ENCODE data around the gene PNPLA2.

The PNPLA2 gene

DNA sequence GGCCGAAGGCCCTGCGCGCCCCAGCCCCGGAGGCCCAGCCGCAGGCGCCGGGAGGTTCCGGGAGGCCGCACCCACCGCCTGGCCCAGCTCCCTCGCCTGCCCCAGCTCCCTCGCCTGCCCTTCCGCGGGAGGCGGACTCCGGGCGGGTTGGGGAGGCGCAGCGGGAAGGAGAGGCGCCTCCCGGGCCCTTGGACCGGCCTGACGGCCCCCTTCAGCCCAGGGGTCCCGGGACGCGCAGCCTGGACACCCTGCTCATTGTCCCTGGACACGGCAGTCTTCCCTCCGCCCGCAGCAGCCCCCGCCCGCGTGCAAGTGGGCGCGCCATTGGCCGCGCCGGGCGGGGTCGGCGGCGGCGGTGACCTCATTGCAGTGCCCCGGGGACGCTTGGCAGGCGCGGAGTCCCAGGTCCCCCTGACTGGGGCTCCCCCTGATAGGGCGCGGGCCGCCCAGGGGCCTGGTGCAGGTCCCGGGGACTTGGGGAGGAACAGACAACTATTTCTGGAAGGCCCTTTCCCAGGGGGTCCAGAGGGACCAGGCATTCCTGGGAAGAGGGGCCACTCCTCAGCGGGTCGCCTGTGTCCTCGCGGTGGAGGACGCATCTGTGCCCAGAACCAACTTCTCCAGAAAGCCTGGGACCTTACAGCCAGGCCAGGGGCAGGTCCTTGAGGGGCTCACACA lies 14.5 kb downstream of the PNPLA2 start:
- DNase-seq (ENCODE audit: extremely low read depth, low read depth), result no peak
- TF ChIP-seq, protein P1, sequence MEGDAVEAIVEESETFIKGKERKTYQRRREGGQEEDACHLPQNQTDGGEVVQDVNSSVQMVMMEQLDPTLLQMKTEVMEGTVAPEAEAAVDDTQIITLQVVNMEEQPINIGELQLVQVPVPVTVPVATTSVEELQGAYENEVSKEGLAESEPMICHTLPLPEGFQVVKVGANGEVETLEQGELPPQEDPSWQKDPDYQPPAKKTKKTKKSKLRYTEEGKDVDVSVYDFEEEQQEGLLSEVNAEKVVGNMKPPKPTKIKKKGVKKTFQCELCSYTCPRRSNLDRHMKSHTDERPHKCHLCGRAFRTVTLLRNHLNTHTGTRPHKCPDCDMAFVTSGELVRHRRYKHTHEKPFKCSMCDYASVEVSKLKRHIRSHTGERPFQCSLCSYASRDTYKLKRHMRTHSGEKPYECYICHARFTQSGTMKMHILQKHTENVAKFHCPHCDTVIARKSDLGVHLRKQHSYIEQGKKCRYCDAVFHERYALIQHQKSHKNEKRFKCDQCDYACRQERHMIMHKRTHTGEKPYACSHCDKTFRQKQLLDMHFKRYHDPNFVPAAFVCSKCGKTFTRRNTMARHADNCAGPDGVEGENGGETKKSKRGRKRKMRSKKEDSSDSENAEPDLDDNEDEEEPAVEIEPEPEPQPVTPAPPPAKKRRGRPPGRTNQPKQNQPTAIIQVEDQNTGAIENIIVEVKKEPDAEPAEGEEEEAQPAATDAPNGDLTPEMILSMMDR (IDR thresholded peaks at IDR 0.05; ENCODE audit: low read depth, low read length), result no peak

DNA sequence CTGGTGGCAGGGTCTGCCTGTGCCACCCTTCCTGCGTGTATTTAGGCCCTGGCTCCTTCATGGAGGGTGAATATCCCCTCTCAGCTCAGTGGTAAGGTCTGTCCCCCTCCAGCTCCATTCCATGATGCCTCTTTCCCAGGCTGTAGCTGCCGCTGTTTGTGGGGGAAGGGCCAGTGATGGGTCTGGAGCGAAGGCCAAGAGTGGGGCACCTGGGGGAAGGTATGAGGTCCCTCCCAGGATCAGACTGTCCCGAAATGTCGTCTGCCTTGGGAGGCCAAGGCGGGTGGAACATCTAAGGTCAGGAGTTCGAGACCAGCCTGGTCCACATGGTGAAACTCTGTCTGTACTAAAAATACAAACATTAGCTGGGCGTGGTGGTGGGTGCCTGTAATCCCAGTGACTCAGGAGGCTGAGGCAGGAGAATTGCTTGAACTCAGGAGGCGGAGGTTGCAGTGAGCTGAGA lies 15.2 kb downstream of the PNPLA2 start:
- TF ChIP-seq, protein P1 (IDR thresholded peaks at IDR 0.05; ENCODE audit: low read depth, low read length), result no peak
- no peak for DNase-seq (ENCODE audit: extremely low read depth, low read depth)

DNA sequence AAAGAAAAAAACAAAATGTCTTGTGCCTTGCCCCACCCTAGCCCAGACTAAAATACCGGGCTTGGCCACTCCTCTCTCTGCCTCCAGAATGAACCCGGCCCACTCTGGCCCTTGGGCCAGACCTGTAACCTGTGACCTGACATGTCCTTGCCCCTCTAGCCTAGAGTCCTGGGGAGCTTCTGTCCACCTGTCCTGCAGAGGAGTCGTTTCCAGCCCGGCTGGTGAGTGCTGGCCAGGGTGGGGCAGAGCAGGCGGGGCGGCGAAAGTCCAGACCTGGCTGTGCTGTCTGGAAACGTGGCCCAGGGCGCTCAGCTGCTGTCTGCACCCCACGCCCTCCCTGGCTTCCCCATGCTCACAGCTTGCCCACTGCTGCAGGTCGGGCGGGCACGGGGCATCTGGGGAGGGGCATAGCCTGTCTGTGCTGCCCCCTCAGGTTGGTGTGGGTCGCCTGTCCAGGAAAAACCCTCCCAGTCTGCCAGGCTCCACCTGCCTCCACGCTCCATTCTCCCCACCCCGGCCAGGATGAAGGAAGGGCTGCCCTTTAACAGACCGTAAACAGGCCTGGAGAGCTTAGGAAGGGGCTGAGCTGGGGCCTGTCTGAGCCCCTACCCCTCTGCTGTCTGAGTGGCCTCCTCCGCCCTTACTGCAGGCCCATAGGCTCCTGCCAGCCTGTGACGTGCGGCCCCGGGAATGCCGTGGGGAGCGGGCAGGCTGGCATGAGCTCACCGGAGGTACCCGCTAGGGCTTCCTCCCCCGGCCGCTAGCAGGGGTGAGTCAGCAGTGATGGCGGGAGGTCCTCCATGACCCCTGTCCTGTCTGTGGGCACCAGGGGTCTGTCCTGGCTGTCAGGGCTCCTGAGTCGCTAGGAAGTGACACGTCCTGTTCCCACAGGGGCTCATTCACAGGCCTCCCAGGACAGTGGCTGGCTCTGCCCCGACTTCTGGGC lies 15.9 kb downstream of the PNPLA2 start:
- peak; percentile 34 for DNase-seq (ENCODE audit: extremely low read depth, low read depth)
- TF ChIP-seq, protein P1 (IDR thresholded peaks at IDR 0.05; ENCODE audit: low read depth, low read length), result no peak

DNA sequence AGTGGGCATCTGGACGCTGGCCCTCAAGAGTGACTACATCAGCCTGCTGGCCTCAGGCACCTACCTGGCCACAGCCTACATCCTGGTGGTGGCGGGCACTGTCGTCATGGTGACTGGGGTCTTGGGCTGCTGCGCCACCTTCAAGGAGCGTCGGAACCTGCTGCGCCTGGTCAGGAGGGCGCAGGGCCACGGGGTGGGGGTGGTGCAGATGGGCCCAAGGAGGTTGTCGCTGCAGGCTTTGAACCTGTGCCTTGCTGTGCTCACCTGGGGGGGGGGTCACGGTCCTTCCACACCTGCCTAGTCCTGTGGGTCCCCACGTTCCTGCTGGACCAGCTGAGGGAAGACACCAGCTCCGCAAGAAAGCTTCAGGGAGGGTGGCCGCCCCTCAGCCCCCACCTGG lies 17.6 kb downstream of the PNPLA2 start:
- TF ChIP-seq, protein P1 (IDR thresholded peaks at IDR 0.05; ENCODE audit: low read depth, low read length), result no peak
- DNase-seq (ENCODE audit: extremely low read depth, low read depth), result no peak

DNA sequence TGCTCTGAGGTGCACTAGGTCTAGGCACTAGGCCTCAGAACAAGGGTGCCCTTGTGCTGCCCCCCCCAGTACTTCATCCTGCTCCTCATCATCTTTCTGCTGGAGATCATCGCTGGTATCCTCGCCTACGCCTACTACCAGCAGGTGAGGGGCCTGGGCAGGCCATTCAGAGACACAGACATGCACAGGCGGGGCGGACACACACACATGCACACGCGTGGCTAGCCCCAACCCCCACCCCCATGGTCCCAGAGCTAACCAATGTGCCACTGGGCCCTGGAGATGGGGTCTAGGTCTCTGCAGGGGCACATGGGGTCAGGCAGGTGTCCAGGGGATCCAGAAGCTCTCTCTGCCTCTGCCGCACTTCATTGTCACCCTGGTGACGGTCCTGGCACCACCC lies 18.0 kb downstream of the PNPLA2 start:
- no peak for DNase-seq (ENCODE audit: extremely low read depth, low read depth)
- TF ChIP-seq, protein P1 (IDR thresholded peaks at IDR 0.05; ENCODE audit: low read depth, low read length), result no peak

DNA sequence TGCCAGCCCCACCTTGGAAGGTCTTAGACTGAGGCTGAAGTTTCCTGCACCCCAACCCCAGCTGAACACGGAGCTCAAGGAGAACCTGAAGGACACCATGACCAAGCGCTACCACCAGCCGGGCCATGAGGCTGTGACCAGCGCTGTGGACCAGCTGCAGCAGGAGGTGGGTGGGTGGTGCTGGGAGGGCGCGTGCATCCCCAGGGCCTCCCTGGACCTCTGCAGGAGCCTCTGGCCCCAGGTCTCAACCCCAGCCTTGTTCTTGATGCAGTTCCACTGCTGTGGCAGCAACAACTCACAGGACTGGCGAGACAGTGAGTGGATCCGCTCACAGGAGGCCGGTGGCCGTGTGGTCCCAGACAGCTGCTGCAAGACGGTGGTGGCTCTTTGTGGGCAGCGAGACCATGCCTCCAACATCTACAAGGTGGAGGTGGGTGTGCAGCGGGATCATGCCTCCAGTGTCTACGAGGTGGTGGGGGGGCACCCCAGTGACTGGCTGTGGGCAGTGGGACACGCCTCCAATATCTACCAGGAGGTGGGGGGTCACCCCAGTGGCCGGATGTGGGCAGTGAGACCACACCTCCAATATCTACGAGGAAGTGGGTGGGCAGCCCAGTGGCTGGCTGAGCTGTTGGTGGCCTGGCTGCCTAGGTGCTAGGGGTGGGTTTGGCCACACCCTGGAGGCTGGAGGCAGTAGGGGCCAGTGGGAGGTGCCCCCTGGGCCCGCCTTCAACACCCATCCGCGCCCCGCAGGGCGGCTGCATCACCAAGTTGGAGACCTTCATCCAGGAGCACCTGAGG lies 18.7 kb downstream of the PNPLA2 start:
- DNase-seq (ENCODE audit: extremely low read depth, low read depth), result no peak
- TF ChIP-seq, protein P1 (IDR thresholded peaks at IDR 0.05; ENCODE audit: low read depth, low read length), result no peak
